T-helper 2 cell treated with Interferon-gamma antibody and Interleukin-4, amounts not matched to agents 5 μg/mL and 100 μg/mL, for 36 hours (primary cell): ENCODE results near the gene PREB.
A peak's percentile ranks its signal among the peaks of the same experiment; 100 is the strongest.
"Not testable (repeated sequence)": the region's sequence is repeated elsewhere in the genome, so short reads cannot be mapped to it uniquely, and the experiment has no call there.

Experiments used
- DNase-seq: peaks from one replicate; pipeline ENCODE4 v3.0.0; 2021; ENCODE audit warnings: low spot score
- H3K27ac Mint-ChIP-seq: one replicate; pipeline ENCODE4 v1.8.0; 2021; ENCODE audit warnings: mild to moderate bottlenecking, mixed read lengths
- H3K27me3 Mint-ChIP-seq: one replicate; pipeline ENCODE4 v1.8.0; 2021; ENCODE audit warnings: low read depth, mixed read lengths
- H3K36me3 Mint-ChIP-seq: one replicate; pipeline ENCODE4 v1.8.0; 2021; ENCODE audit warnings: low read depth, mixed read lengths
- H3K4me1 Mint-ChIP-seq: one replicate; pipeline ENCODE4 v1.8.0; 2021; ENCODE audit warnings: low read depth, mixed read lengths
- H3K4me3 Mint-ChIP-seq: one replicate; pipeline ENCODE4 v1.8.0; 2022; ENCODE audit warnings: mild to moderate bottlenecking, moderate library complexity, mixed read lengths
- H3K9me3 Mint-ChIP-seq: one replicate; pipeline ENCODE4 v1.8.0; 2021; ENCODE audit warnings: mixed read lengths

Gene PREB, protein sequence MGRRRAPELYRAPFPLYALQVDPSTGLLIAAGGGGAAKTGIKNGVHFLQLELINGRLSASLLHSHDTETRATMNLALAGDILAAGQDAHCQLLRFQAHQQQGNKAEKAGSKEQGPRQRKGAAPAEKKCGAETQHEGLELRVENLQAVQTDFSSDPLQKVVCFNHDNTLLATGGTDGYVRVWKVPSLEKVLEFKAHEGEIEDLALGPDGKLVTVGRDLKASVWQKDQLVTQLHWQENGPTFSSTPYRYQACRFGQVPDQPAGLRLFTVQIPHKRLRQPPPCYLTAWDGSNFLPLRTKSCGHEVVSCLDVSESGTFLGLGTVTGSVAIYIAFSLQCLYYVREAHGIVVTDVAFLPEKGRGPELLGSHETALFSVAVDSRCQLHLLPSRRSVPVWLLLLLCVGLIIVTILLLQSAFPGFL

DNA sequence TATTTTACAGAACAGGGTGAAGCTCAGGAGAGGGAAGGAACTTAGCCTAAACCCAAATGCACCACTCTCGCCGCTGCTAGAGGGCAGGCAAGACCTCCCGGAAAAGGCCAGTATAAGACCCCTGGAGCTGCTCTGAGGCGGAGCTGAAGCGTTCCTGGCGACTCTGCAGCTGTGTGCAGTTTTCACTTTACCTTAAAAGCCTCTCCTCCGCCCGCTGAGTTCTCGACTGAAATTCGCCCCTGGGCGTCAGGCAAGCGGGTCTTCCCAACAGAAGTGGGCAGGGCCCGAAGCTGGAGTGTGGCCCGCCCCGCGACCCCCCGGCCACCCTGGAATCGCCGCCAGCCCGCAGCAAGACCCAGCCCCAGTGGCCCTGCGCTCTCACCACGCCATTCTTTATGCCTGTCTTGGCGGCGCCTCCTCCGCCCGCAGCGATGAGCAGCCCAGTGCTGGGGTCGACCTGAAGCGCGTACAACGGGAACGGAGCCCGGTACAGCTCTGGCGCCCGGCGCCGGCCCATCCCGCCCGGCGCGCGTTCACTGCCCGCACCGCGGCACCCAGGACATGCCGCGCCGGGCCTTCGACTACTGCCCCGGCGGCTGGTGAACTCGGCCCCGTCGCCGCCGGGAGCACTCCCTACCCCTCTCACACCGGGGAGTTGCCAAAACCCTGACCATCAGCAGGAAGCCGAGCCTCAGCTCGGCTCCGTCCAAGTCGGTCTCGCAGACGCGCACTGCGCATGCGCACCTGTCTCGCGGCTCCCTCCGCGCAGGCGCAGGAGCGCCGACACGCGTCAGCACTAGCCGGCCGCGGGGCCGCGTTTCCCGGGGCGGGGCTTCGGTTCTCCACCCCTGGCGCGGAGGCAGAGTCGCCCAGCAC, at the start of gene PREB:
Gene PREB (minus strand): TSS at position 732 of the 876 bp plus-strand sequence. CDS start 215 bp downstream, at position 517.
- Mint-ChIP-seq H3K36me3 (peaks cover 32% of the 10 kb centered on the region), H3K9me3 (no peaks in the 10 kb centered on the region), H3K4me1 (peaks cover 16% of the 10 kb centered on the region), H3K27me3 (no peaks in the 10 kb centered on the region), H3K27ac (peak within 1 kb of the TSS; percentile 98), H3K4me3 (peak within 1 kb of the TSS; percentile 95)
- DNase-seq = peak; percentile 99

DNA sequence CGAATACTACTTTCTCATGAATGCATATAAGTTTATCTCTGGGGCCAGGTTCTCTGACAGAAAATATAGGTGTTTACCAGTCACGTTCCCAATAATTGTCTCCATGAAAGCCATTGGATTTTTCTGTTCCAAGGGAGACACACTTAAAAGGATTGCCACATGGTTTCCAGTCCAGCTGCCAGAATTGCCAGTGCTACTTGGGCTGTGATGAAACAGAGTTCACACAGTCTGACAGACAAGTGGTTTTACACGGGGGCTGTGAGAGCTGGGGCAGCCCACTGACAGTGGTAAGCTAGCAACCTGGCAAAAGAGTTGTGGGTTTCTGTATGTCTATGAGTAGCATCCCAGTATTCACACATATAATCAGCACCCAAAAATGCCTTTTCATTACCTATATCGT, 49.7 kb upstream of the PREB start:
- no peaks in the 10 kb centered on the region for H3K36me3 Mint-ChIP-seq
- H3K4me3 Mint-ChIP-seq = no peak overlapping the region
- no peaks in the 10 kb centered on the region for H3K9me3 Mint-ChIP-seq
- H3K27ac Mint-ChIP-seq = no peak overlapping the region
- H3K4me1 Mint-ChIP-seq = peaks cover 5% of the 10 kb centered on the region
- H3K27me3 Mint-ChIP-seq = peaks cover 38% of the 10 kb centered on the region
- no peak for DNase-seq

DNA sequence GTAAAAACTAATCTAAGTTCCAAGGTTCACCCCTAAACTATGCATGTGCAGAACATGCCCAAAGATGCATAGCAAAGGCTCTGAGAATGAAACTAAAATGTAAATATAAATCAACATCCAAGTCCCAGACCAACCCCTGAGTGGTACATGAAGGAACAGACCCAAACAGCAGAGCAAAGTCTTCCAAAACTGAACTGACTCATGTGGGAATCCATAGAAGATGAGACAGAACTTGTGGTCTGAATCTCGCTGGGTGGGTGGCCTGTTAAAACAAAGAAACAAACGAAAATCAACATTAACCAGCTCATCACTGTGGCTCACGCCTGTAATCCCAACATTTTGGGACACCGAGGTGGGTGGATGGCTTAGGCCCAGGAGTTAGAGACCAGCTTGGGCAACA, 47.9 kb upstream of the PREB start:
- no peak overlapping the region for H3K27ac Mint-ChIP-seq
- no peak overlapping the region for H3K4me3 Mint-ChIP-seq
- H3K36me3 Mint-ChIP-seq = no peaks in the 10 kb centered on the region
- peaks cover 45% of the 10 kb centered on the region for H3K27me3 Mint-ChIP-seq
- DNase-seq = no peak
- H3K9me3 Mint-ChIP-seq = no peaks in the 10 kb centered on the region
- peaks cover 5% of the 10 kb centered on the region for H3K4me1 Mint-ChIP-seq

DNA sequence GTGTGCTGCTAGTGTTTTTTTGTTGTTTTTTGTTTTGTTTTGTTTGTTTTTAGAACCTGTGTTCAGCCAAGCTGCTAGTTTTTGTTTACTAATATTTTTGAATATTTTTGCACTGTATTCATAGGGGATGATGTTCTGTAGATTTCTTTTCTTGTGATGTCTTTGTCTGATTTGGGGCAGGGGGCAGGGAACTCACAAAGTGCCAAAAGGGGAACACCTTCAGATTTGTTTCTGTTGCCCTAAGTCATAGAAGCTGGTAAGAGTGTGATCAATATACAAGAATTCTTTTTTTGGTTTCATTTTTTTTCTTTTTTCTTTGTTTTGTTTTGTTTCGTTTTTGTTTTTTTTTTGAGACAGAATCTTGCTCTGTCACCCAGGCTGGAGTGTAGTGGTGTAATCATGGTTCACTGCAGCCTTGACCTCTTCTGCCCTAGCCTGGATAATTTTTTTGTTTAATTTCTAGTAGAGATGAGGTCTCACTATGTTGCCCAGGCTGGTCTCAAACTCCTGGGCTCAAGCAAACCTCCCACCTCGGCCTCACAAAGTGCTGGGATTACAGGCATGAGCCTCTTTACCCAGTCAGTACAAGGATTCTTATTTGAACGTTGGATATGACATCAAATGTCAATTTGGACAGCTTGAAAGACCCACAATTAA, 45.0 kb upstream of the PREB start:
- peaks cover 5% of the 10 kb centered on the region for H3K4me1 Mint-ChIP-seq
- no peak for DNase-seq
- H3K9me3 Mint-ChIP-seq = no peaks in the 10 kb centered on the region
- H3K27me3 Mint-ChIP-seq = peaks cover 46% of the 10 kb centered on the region
- H3K27ac Mint-ChIP-seq = no peak overlapping the region
- no peaks in the 10 kb centered on the region for H3K36me3 Mint-ChIP-seq
- no peak overlapping the region for H3K4me3 Mint-ChIP-seq

DNA sequence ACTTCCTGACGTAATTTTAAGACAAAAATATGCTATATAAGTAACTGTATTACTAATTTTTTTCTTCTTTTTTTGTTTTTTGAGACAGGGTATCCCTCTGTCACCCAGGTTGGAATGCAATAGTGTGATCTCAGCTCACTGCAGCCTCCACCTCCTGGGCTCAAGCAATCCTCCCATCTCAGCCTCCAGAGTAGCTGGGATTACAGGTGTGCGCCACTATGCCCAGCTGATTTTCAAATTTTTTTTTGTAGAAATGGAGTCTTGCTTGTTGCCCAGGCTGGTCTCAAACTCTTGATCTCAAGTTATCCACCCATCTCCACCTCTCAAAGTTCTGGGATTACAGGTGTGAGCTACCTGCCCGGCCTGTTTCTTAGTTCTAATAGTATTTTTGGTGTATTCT, 44.0 kb upstream of the PREB start:
- Mint-ChIP-seq H3K36me3 (no peaks in the 10 kb centered on the region), H3K27ac (no peak overlapping the region), H3K4me1 (no peaks in the 10 kb centered on the region), H3K9me3 (no peaks in the 10 kb centered on the region), H3K27me3 (peaks cover 40% of the 10 kb centered on the region), H3K4me3 (no peak overlapping the region)
- DNase-seq = no peak

DNA sequence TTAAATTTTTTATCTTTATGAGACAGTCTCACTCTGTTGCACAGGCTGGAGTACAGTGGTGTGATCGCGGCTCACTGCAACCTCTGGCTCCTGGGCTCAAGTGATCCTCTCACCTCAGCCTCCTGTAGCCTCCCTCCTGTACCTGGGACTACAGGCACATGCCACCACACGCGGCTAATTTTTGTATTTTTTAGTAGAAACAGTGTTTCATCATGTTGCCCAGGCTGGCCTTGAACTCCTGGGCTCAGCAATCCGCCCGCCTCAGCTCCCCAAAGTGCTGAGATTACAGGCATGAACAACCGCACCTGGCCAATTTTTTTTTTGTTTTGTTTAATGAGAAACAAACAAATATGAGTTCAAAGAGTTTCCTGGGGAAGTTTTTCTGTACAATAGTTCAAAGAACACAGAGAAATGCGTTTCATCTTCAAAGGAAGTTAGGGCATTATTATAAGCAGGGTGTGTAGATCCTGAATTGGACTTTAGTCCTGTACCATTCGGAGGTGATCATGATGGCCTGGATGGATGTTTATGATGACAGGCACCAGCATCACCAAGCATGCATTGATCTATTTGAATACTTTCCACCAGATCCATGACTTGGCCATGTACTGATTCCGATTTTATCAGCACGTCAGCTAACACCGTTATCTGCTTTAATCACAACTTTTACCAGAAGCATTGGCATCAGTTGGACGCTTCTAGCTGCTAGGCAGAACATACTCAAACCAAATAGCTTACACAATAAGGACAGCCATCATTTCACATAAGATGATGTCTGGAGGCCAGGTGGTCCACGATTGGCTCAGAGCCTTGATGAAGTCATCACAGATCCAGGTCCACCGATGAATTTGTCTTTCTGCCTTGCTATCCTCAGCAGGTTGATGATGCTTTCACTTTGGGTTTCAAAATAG, 43.3 kb upstream of the PREB start:
- Mint-ChIP-seq H3K4me1 (no peaks in the 10 kb centered on the region), H3K27ac (no peak overlapping the region), H3K4me3 (no peak overlapping the region), H3K36me3 (no peaks in the 10 kb centered on the region), H3K9me3 (no peaks in the 10 kb centered on the region), H3K27me3 (peaks cover 40% of the 10 kb centered on the region)
- DNase-seq = no peak

DNA sequence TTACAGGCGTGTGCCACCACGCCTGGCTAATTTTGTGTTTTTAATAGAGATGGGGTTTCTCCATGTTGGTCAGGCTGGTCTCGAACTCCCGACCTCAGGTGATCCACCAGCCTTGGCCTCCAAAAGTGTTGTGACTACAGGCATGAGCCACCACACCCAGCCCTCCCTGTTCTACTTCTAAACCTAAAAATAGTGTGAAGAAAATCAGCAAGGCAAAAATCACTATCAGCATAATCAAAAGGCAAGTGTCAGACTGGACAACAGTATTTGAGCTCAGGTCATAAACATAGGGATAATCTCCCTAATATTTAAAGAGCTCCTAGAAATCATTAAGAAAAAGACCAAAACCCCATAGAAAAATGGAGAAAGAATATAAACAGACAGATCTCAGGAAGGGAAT, 41.3 kb upstream of the PREB start:
- not testable (repeated sequence) for H3K4me3 Mint-ChIP-seq, H3K9me3 Mint-ChIP-seq, H3K36me3 Mint-ChIP-seq, DNase-seq, H3K4me1 Mint-ChIP-seq, H3K27ac Mint-ChIP-seq
- peaks cover 41% of the 10 kb centered on the region for H3K27me3 Mint-ChIP-seq

DNA sequence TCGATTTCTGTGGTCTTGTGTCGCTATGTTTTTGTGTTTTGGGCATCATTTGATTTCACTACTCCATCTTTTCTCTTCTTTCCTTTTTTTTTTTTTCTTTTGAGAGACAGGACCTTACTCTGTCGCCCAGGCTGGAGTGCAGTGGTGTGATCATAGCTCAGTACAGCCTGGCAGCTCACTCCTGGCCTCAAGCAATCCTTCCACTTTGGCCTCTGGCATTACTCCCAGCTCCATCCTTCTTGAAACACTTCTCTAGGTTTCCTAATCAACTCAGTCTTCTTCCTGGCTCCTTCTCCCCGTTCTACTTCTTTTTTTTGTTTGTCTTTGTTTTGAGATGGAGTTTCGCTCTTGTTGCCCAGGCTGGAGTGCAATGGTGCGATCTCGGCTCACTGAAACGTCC, 40.9 kb upstream of the PREB start:
- no peaks in the 10 kb centered on the region for H3K9me3 Mint-ChIP-seq
- no peaks in the 10 kb centered on the region for H3K36me3 Mint-ChIP-seq
- H3K27ac Mint-ChIP-seq = no peak overlapping the region
- peaks cover 42% of the 10 kb centered on the region for H3K27me3 Mint-ChIP-seq
- no peak for DNase-seq
- H3K4me1 Mint-ChIP-seq = peaks cover 1% of the 10 kb centered on the region
- no peak overlapping the region for H3K4me3 Mint-ChIP-seq

DNA sequence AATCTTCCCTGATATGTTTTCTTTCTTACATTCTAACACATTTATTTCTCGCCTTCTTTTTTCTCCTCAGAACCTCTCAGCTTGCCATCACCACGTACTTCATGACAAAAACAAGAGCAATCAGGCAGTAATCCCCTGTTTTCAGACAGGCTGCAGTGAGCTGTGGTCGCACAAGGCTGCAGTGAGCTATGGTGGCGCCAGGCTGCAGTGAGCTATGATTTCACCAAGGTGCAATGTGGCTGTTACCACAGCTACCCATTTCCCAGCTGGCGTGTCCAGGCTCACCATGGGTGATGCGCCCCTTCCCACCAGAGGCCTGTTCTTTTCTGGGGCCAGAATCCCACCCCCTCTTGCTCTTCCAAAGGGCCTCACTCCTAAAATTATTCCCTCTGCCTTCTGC, 40.2 kb upstream of the PREB start:
- Mint-ChIP-seq H3K4me1 (peaks cover 4% of the 10 kb centered on the region), H3K36me3 (no peaks in the 10 kb centered on the region), H3K27me3 (peaks cover 40% of the 10 kb centered on the region), H3K9me3 (no peaks in the 10 kb centered on the region), H3K4me3 (no peak overlapping the region), H3K27ac (no peak overlapping the region)
- DNase-seq = no peak

DNA sequence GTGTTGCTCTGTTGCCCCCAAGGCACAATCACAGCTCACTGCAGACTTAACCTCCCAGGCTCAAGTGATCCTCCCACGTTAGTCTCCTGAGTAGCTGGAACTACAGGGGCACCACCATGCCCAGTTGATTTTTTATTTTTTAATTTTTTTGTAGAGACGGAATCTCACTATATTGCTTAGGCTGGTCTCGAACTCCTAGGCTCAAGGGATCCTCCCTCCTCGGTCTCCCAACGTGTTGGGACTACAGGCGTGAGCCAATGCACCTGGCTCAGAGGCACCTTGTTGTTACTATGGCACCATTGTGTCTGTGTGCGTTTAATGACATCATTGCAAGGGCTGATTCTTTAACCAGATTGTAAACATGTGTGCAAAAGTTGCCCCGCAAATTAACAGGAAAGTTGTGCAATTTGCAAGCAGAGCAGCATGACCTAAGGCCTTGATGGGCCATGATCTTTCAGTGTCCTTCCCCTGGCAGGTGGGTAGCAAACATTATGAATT, 37.0 kb upstream of the PREB start:
- Mint-ChIP-seq H3K4me3 (no peak overlapping the region), H3K4me1 (peaks cover 4% of the 10 kb centered on the region), H3K36me3 (no peaks in the 10 kb centered on the region), H3K9me3 (no peaks in the 10 kb centered on the region), H3K27me3 (peaks cover 23% of the 10 kb centered on the region), H3K27ac (no peak overlapping the region)
- DNase-seq = no peak

DNA sequence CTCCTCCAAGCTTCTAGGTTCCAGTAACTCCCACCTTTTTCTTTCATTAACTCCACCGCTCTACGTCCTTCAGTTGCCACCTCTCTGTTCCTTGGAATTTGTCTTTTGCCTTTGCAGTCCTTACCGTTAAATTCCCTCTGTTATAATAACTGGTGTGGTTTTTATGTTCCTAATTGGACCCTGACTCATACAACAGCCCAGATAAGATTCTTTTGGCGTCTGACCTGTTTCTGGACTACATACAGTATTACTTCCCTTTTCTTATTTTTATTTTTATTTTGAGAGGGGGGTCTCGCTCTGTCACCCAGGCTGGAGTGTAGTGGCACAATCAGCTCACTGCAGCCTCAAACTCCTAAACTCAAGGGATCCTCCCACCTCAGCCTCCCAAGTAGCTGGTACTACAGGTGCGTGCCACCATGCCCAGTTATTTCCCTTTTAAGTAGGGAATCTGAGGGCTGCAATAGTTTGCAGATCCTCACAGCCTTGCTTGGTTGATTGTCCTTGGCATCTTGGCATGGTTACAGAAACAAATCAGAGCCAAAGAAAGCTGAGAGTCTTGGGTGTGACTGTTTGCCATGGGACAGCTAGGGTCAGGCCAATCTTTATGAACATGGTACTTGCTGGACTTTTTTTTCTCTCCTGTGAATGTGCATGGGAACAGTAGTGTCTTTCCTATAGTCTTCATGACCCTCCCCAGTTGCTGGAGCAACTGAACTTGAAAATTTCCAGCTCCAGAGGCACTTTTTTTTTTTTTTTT, 36.3 kb upstream of the PREB start:
- H3K27ac Mint-ChIP-seq = no peak overlapping the region
- DNase-seq = no peak
- peaks cover 4% of the 10 kb centered on the region for H3K4me1 Mint-ChIP-seq
- H3K4me3 Mint-ChIP-seq = no peak overlapping the region
- H3K27me3 Mint-ChIP-seq = peaks cover 20% of the 10 kb centered on the region
- H3K36me3 Mint-ChIP-seq = no peaks in the 10 kb centered on the region
- H3K9me3 Mint-ChIP-seq = no peaks in the 10 kb centered on the region

DNA sequence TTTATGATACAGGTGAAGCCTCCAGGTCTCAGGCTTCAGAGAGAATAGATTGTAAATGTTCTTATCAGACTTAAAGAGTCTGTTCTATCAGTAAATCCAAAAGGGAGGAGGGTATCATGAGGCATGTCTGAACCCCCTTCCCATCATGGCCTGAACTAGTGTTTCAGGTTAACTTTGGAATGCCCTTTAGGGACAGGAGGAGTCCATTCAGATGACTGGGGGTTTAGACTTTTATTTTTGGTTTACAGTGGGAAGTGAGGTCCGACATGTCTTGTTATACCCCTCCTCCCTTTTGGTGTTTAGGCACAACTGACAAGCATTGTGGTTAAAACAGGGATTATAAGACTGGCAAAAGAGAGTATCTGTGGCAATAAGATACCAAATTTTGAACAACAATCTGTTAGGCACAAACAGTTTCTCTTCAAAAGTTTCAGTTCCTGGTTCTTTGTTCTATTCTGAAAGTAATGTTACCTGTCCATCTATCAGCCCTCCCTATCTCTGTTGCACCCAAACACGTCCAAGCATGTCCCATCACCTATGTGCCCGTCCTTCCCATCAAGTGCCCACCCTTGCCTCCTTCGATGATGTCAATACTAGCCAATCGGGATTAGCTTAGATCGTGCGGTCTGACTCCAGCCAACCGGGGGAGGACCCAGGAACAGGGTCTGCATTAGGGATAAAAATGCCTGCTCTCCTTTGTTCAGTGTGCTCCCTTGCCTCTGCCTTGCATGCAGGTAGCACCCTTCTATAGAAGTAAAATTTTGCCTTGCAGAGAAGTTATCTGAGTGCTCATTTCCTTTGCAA, 30.7 kb upstream of the PREB start:
- H3K27ac Mint-ChIP-seq = no peak overlapping the region

More for the DNA sequence above, 30.7 kb upstream of the PREB start:
- Mint-ChIP-seq H3K27me3 (peaks cover 2% of the 10 kb centered on the region), H3K9me3 (no peaks in the 10 kb centered on the region), H3K4me1 (peaks cover 7% of the 10 kb centered on the region), H3K36me3 (no peaks in the 10 kb centered on the region), H3K4me3 (no peak overlapping the region)
- no peak for DNase-seq
